ENCODE measurements around the gene SALL3.

SALL3 gene

GRCh38 chr18:79008356-79008940, 28.8 kb downstream of the SALL3 start (continued):
- TF ChIP-seq ZNF114 (tag by site-specific recombination; IDR thresholded peaks at IDR 0.05) (no peak), PRDM2 (tag by site-specific recombination; IDR thresholded peaks at IDR 0.05; ENCODE audit: borderline replicate concordance) (no peak), BCL6B (tag by site-specific recombination; IDR thresholded peaks at IDR 0.05) (no peak), ZNF214 (tag by site-specific recombination; IDR thresholded peaks at IDR 0.05; ENCODE audit: borderline replicate concordance) (no peak)

- Histone ChIP-seq H3K9me3 (ENCODE audit: control insufficient read depth, insufficient read depth, low read depth, low read length) (no peaks in the 10 kb centered on the region), H3K4me1 (ENCODE audit: control insufficient read depth, insufficient read depth, low read length) (no peaks in the 10 kb centered on the region), H3K27ac (ENCODE audit: extremely low read depth, low read depth, low read length) (no peak overlapping the region), H3K36me3 (ENCODE audit: control insufficient read depth in 2 of 2, insufficient read depth in 1 of 2, low read length in 2 of 2) (no peaks in the 10 kb centered on the region), H3K4me3 (ENCODE audit: low read depth, low read length) (no peak overlapping the region)
- POLR2A ChIA-PET = interaction anchor here (0.7 kb wide), 1 partner anchor 104 kb away, joined by 3 read pairs; no protein-coding TSS in a partner anchor
- CTCF ChIA-PET = interaction anchor here (1.2 to 1.5 kb wide), 2 partner anchors 10 to 24 kb away, joined by 4 to 5 read pairs; no protein-coding TSS in a partner anchor
- TF ChIP-seq ZNF423 (tag by site-specific recombination; IDR thresholded peaks at IDR 0.05) (no peak), ZNF560 (tag by site-specific recombination; IDR thresholded peaks at IDR 0.05; ENCODE audit: borderline replicate concordance) (no peak), ZNF280C (tag by site-specific recombination; IDR thresholded peaks at IDR 0.05) (no peak), ZNF529 (tag by site-specific recombination; IDR thresholded peaks at IDR 0.05; ENCODE audit: insufficient replicate concordance) (no peak), ZNF624 (tag by site-specific recombination; IDR thresholded peaks at IDR 0.05) (no peak)
Measured at GRCh38 chr18:79010802-79011201, 31.2 kb downstream of the SALL3 start.

- H3K36me3 ChIP-seq (ENCODE audit: control insufficient read depth in 2 of 2, insufficient read depth in 1 of 2, low read length in 2 of 2) = no peaks in the 10 kb centered on the region
- POLR2A ChIA-PET = no interaction called here
- no peaks in the 10 kb centered on the region for H3K9me3 ChIP-seq (ENCODE audit: control insufficient read depth, insufficient read depth, low read depth, low read length)
- CTCF ChIA-PET = interaction anchor here (0.6 to 1.5 kb wide), 4 partner anchors 10 to 937 kb away, joined by 3 to 5 read pairs (median 4); no protein-coding TSS in a partner anchor
- no peak for TF ChIP-seq KLF8 (tag by site-specific recombination; IDR thresholded peaks at IDR 0.05)
- H3K27ac ChIP-seq (ENCODE audit: extremely low read depth, low read depth, low read length) = no peak overlapping the region
- no peak overlapping the region for H3K4me3 ChIP-seq (ENCODE audit: low read depth, low read length)
- no peaks in the 10 kb centered on the region for H3K4me1 ChIP-seq (ENCODE audit: control insufficient read depth, insufficient read depth, low read length)
Measured at GRCh38 chr18:79011300-79011870, 31.8 kb downstream of the SALL3 start.
